GM19043 (cell line): Measurements from ENCODE around the gene HUWE1.

ENCODE experiments used
- ATAC-seq: cut with Tn5 transposase; IDR thresholded peaks from one replicate; pipeline ENCODE4 v1.9.1; 2021; ENCODE audit warnings: low read depth; ENCODE audit not compliant: unreplicated experiment

The HUWE1 gene

GRCh38 chrX:53694642-53695041 lies 8.1 kb upstream of the HUWE1 start:
- no peak for ATAC-seq

- no peak for ATAC-seq
These were observed 1.8 kb upstream of the HUWE1 start for GRCh38 chrX:53688300-53688699.

GRCh38 chrX:53685711-53686110 lies 808 bp downstream of the HUWE1 start:
- no peak for ATAC-seq

- no peak for ATAC-seq
These were observed 1.9 kb downstream of the HUWE1 start for GRCh38 chrX:53684415-53685192.

- peak; percentile 57 for ATAC-seq
These were observed 2.7 kb downstream of the HUWE1 start for GRCh38 chrX:53683556-53684414.

GRCh38 chrX:53682885-53683555 lies 3.5 kb downstream of the HUWE1 start:
- ATAC-seq, result no peak

- ATAC-seq, result no peak
These were observed 4.9 kb downstream of the HUWE1 start for GRCh38 chrX:53681661-53682060.

- ATAC-seq, result no peak
These were observed 7.9 kb downstream of the HUWE1 start for GRCh38 chrX:53678667-53679066.

GRCh38 chrX:53677286-53677685 lies 9.2 kb downstream of the HUWE1 start:
- no peak for ATAC-seq

- no peak for ATAC-seq
These were observed 11.9 kb downstream of the HUWE1 start for GRCh38 chrX:53674581-53674980.

- no peak for ATAC-seq
These were observed 17.3 kb downstream of the HUWE1 start for GRCh38 chrX:53669258-53669657.

GRCh38 chrX:53666171-53666570 lies 20.3 kb downstream of the HUWE1 start:
- no peak for ATAC-seq

GRCh38 chrX:53660004-53660403 lies 26.5 kb downstream of the HUWE1 start:
- ATAC-seq, result no peak

GRCh38 chrX:53659039-53659438 lies 27.5 kb downstream of the HUWE1 start:
- ATAC-seq, result no peak

GRCh38 chrX:53656845-53657244 lies 29.7 kb downstream of the HUWE1 start:
- ATAC-seq, result no peak

- no peak for ATAC-seq
These were observed 32.1 kb downstream of the HUWE1 start for GRCh38 chrX:53654376-53654775.

GRCh38 chrX:53644751-53645150 lies 41.8 kb downstream of the HUWE1 start:
- no peak for ATAC-seq

GRCh38 chrX:53642337-53642736 lies 44.2 kb downstream of the HUWE1 start:
- no peak for ATAC-seq

GRCh38 chrX:53639257-53639656 lies 47.3 kb downstream of the HUWE1 start:
- no peak for ATAC-seq

- ATAC-seq, result no peak
These were observed 49.0 kb downstream of the HUWE1 start for GRCh38 chrX:53637479-53637878.

GRCh38 chrX:53631156-53631555 lies 55.4 kb downstream of the HUWE1 start:
- no peak for ATAC-seq
